Renal pelvis (tissue), 4 donors: Measurements from ENCODE around the gene MOGAT1. TPM values are rescaled to one million over a fixed set of nuclear protein-coding genes. Genes with fewer than 3 reads are reported as not detected.
"Not testable (repeated sequence)": the region's sequence is repeated elsewhere in the genome, so short reads cannot be mapped to it uniquely, and the experiment has no call there.

ENCODE experiments used
- DNase-seq: peaks from one replicate; pipeline ENCODE4 v3.0.0-alpha.2; 2013
- polyA plus RNA-seq, 3 donors: library from polyadenylated mRNA; unstranded; fragments of 120-200 nt; gene quantifications; one replicate each; pipeline ENCODE4 v1.2.1, GENCODE V29; 2013; ENCODE audit not compliant: insufficient read length in 3 of 3

The MOGAT1 gene
- polyA plus RNA-seq, 3 donors = 0.10 to 0.17 TPM; not detected in 1

DNA sequence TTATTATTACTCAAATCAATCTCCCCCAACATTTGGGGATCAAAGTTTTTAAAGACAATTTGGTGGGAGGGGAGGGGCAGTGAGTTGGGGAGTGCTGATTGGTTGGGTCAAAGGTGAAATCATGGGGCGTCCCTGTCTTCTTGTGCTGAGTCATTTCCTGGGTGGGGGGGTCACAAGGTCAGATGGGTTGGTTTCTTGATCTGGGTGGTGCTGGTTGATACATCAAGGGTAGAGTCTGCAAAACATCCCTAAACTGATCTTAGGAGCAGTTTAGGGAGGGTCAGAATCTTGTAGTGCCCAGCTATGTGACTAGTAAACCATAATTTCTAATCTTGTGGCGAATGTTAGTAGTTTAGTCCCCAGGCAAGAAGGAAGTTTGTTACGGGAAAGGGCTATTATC lies 67.4 kb downstream of the MOGAT1 start:
- no peak for DNase-seq

DNA sequence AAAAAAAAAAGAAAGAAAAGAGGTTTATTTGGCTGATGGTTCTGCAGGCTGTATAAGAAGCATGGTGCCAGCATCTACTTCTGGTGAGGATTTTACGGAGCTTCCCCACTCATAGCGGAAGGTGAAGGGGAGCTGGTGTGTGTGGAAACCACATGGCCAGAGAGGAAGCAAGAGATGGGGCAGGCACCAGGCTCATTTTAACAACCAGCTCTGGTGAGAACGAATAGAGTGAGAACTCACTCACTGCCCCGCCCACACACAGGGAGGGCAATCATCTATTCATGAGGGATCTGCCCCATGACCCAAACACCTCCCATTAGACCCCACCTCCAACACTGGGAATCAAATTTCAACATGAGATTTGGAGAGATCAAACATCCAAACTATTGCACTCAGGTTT lies 68.5 kb downstream of the MOGAT1 start:
- no peak for DNase-seq

DNA sequence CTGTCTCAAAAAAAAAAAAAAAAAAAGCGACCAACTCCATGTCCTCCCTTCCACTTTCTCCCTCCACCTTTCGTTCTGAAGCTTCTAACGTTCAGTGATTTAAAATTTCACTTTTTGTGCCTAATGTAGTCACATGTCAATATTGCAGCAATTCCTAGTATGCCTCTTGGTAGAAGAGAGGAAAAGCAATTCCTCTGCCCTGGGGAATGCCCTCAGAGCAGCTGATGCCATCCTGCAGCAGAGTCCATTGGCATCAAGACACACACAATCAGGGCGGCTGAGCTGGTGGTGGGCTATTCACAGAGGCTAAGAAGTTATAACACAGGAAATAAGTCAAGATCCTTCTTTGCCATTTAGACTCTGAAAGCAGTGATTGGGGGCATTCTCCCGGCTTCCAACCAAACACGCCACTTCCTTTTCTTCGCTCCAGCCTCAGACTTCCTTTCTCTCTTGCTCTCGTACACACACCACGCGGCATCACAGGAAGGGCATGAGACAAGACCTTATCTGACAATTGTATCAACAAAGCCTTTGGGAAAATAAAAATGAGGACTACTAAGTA lies 71.9 kb downstream of the MOGAT1 start:
- DNase-seq = no peak

DNA sequence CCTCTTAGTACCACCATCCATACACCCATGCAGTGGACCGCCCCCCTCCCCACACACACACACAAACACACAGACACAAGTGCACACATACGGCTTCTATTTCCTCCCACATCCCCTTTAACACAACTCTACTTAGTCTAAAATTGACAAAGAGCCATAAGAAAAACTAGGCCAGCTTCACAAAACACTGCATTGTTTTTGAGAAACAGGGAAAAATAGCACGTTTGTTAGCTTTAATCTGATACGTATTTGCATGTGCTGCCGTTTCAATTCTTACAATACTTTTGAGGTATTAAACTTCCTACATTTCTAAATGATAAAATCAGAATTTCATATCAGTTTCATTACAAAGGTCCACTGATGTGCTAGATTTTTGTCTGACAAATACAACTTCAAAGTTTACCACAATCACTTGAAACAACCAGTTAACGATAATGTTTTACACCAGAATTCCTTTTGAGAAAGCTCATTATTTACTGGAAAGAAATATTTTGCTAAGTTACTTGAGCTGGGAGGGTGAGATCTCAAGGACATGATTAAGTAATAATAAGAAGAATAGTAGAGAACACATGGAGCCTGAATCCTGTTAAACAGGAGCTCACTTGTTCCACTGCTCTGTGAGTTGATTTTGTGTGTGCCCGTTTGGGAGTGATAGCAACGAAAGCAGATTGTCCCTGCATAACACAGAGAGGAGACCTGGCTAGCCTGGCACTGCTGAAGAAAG lies 74.5 kb downstream of the MOGAT1 start:
- DNase-seq = no peak

DNA sequence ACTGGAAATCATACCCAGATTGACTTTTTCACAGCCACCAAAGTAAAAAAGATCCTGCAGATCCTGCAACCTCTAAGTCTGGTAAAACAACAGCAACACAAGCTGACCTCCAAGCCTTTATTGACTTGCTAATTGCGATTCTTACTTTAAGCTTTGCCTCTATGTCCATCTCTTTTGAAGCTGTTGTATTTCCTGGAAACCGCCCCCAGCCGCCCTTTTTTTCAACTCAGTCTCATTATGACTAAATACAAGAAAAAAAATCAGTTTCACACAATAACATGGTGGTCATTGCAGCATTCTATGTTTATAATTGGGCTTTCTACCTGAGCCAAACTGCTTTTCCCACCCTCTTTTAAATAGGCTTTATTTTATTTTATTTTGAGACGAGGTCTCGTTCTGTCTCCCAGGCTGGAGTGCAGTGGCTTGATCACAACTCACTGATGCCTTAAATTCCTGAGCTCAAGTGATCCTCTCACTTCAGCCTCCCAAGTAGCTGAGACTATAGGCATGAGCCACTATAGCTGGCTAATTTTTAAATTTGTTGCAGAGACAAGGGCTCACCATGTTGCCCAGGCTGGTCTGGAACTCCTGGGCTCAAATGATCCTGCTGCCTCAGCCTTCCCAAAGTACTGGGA lies 76.2 kb downstream of the MOGAT1 start:
- no peak for DNase-seq

DNA sequence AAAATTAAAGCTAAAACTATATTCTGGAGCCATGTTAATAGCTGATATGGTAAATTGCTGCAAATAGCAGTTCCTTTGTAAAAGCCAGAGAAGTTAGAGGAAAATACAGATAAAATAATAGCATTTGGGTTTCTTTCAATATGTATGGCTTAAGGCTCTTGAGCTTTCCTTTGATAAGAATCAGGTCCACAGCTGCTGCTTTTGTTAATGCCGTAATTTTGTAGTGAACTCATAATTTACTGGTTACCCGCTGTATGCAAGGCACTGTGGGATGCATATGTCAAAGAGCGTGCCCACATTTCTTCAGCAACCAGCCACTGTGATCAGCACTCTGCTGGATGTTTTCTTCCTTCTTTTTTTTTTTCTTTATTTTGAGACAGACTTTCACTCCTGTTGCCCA lies 79.1 kb downstream of the MOGAT1 start:
- DNase-seq = no peak

DNA sequence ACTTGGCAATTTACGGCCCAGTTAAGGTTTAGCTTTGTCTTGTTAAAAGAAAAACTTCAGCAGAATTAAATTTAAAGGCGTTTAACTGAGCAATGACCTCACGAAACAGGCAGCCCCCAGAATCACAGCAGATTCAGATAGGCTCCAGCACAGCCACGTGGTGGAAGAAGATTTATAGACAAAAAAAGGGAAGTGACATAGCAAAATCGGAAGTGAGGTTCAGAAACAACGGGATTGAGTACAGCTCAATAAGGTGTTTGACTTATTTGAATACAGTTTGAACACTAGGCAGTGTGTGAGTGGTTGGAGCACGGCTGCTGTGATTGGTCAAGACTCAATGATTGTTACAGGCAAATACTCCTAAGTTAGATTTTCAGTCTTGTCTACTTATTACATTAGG lies 79.8 kb downstream of the MOGAT1 start:
- DNase-seq = no peak

DNA sequence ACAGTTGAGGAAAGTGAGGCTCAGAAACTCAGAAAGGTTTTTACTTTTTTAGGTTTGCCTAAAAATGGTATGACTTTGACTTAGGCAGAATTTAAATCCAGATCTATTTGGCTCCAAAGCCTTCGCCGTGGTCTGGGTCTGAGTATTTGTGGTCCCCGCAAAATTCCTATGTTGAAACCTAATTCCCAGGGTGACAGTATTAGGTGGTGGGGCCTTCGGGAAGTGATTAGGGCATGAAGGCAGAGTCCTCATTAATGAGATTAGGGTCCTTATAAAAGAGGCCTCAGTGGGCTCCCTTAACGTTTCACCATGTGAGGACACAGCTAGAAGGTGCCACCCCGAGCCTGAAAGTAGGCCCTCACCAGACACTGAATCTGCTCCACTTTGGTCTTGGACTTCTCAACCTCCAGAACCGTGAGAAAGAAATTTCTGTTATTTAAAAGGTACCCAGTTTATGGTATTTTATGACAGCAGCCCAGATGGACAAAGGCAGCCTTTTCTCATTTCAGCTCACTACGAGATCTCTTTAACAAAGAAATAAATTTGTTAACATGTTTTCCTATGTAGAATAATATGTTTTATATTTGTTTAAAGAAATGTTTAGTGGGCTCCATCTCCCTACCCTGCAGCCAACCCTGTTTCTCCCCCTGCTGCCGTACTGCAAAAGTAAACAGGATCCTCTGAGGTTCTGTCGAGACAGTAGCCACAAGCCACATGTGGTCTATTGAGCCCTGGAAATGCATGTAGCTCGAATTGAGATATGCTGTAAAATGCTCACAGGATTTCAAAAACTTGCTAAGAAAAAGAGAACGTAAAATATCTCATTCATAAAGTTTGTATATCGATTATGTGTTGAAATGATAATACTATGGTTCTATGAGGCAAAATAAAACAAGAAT lies 80.6 kb downstream of the MOGAT1 start:
- no peak for DNase-seq

DNA sequence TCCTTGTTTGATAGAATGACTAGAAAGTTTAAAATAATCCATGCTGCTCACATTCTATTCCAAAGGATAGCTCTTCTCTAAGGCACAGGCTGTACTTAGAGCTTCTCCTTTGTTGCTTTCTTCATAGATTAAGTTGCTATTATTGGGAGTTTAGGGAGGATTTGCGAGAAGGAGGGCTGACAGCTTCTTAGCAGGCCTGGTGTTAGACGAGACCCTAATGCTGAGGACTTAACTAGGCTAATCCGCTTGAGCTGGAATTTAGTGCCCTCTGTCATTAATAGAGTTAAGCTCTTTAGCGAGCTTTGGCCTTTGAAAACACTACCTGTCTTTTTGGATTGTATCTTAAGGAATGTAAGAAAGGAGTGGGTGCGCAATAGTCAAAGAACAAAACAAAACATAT lies 81.3 kb downstream of the MOGAT1 start:
- no peak for DNase-seq

DNA sequence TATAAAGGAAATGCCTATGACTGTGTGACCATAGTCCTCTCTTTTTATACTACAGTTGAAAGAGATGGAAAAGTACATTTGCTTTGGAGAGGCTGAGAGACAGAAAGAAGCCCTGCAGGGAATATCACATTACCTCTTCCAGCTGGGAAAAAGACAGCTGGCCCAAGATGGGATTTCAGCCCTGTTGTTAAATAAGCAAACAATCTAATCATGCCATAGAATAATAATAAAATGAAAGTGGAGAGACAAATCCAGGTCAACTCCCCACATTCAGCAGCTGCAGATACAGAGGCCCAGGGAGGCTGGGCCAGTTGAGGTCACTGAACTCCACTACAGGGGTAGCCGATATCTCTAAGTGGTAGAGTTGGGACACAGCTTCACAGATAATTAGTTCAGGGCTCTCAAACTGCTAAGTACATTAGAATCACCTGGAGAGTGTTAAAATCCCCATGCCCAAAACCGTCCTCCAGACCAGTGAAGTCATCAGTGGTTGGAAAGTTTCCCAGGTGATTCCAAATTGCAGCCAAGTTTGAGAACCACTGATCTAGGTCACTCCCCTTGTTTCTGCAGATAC lies 81.9 kb downstream of the MOGAT1 start:
- DNase-seq = peak; percentile 62

DNA sequence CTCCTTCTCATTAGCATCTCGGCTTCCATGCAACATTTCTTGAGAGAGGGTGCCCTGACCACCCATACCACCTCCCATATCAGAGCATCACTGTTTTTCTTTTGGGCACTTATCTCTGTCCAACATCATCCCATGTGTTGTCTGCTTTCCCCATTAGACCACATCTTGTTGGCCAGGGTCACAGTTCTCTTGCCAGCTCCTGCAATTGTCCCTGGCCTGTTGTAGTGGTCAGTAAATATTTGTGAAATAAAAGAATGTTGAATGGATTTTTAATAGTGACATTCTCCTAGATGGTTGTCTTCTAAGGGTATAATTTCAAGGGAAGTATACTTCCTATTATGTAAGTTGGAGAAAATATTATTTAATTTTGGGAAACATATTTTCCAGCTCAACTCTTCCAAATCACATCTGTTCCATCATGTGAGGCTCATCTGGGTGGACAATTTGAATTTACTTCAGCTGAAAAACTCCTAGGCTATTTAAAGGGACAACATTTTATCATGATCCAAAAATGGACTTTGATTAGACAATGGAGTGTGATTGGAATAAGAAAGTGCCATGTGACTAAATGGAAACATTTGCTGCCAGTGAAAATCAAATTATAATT lies 83.0 kb downstream of the MOGAT1 start:
- DNase-seq = no peak

DNA sequence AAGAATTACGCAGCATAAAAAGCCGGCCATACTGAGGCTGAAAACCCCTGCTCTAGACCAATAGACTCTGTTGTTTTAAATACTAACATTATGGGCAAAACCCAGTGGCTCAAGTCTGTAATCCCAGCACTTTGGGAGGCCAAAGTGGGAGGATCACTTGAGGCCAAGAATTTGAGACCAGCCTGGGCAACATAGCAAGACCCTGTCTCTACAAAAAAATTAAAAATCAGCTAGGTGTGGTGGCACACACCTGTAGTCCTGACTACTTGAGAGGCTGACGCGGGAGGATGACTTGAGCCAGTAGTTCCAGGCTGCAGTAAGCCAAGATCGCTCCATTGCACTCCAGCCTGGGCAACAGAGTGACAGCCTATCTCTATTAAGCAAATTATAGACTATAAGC lies 84.1 kb downstream of the MOGAT1 start:
- DNase-seq = not testable (repeated sequence)

DNA sequence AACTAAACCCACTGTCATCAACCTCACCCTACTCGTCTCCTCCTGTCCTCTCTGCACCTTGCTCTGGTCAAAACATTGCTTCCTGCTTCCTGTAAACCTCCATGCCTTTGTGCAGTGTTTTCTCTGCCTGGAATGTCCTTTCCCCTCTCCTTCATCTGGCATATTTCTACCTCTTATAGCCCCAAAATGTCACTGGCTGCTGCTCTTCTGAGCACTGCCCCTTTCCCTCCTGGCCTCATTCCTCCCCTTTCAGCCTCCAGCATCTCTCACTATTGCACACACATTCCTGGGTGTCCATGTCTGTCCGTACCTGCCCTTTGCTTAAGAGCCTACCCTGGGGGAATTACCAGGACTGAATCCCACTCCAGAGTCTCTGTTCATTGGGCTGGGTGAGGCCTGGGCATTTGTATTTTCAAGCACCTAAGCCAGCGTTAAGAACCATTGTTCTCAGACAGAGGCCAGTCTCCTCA lies 84.9 kb downstream of the MOGAT1 start:
- DNase-seq = no peak

DNA sequence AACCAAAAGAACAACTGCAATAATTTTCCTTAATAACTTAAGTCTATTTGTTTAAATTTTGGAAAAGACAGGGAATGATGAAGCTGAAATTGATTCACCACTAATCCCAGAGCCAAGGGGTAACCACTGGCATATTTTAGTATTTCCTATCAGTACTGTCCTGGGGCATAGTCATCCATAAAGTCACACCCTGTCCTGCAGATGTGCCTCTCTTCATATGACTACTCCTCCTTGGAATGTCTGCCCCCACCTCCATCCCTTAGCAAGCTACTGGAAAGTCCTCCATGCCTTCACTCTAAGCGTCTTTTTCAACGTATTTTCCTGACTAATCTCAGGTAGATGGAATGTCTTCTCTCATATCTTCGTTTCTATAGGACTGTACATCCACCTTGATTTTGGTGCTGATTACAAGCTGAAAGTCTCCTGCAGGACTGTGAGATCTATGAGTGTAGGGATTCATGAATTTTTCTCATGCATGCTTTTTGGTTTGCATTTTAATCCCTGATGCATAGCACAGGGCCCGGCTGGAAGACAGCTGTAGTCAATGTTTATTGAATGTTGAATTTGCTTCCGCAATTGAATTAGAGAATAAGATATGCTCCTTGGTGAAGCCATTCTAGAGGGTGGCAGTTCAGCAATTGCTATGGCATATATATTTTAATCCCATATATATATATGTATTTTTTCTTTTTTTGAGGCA lies 85.6 kb downstream of the MOGAT1 start:
- DNase-seq = no peak

Other genes starting within 250 kb of the MOGAT1 start
- 10 to 100 TPM; 16.7 to 19.3 (median 17.9) TPM for gene SGPP2, start 247.1 kb upstream of the MOGAT1 start, polyA plus RNA-seq
- gene FARSB, start 15.6 kb upstream of the MOGAT1 start, polyA plus RNA-seq = 10 to 100 TPM; 25.1 to 26.9 (median 25.8) TPM
- gene ACSL3, start 189.4 kb downstream of the MOGAT1 start, polyA plus RNA-seq = 10 to 100 TPM; 62.7 to 68.4 (median 65.4) TPM